Measurements from ENCODE around the gene FAM13A. TPM values are rescaled to one million over a fixed set of nuclear protein-coding genes. Genes with fewer than 3 reads are reported as not detected.
"Not testable (repeated sequence)": the region's sequence is repeated elsewhere in the genome, so short reads cannot be mapped to it uniquely, and the experiment has no call there.

FAM13A gene
- total RNA-seq, 1 donor from 2014 or later: 33.4 TPM

GRCh38 chr4:88928852-88929251 is 128.1 kb downstream of the FAM13A start:
- no peak for ATAC-seq
- no peak overlapping the region for H3K4me3 ChIP-seq
- intact Hi-C loops (cut with DNase I): no loop called here
- no peaks in the 10 kb centered on the region for H3K4me1 ChIP-seq
- no peak for TF ChIP-seq CTCF (IDR thresholded peaks at IDR 0.05)
- no peaks in the 10 kb centered on the region for H3K9me3 ChIP-seq
- no peaks in the 10 kb centered on the region for H3K27me3 ChIP-seq
- H3K36me3 ChIP-seq: no peaks in the 10 kb centered on the region
- no peak for DNase-seq
- no peak overlapping the region for H3K27ac ChIP-seq

DNA sequence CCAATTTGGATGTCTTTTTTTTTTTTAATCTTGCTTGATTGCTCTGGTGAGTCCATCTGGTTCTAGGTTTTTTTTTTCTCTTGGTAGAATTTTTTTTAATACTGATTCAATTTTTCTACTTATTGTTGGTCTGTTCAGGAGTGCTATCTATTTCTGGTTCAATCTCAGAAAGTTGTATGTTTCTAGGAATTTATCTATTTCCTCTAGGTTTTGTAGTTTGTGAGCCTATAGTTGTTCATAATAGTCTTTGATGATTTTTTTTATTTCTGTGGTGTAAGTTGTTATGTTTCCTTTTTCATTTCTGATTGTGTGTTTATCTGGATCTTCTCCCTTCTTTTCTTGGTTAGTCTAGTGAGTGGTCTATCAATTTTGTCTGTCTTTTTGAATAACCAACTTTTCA is 129.6 kb downstream of the FAM13A start:
- Histone ChIP-seq H3K36me3 (no peaks in the 10 kb centered on the region), H3K27me3 (no peaks in the 10 kb centered on the region), H3K4me3 (no peak overlapping the region), H3K4me1 (no peaks in the 10 kb centered on the region), H3K9me3 (no peaks in the 10 kb centered on the region), H3K27ac (no peak overlapping the region)
- DNase-seq: no peak
- TF ChIP-seq CTCF (IDR thresholded peaks at IDR 0.05): no peak
- intact Hi-C loops (cut with DNase I): no loop called here
- ATAC-seq: no peak

GRCh38 chr4:88919056-88919455 is 137.9 kb downstream of the FAM13A start:
- ATAC-seq (no peak), DNase-seq (no peak)
- intact Hi-C loops (cut with DNase I): no loop called here
- Histone ChIP-seq H3K4me3 (no peak overlapping the region), H3K27ac (no peak overlapping the region), H3K9me3 (no peaks in the 10 kb centered on the region), H3K4me1 (no peaks in the 10 kb centered on the region), H3K27me3 (no peaks in the 10 kb centered on the region), H3K36me3 (no peaks in the 10 kb centered on the region)
- no peak for TF ChIP-seq CTCF (IDR thresholded peaks at IDR 0.05)

DNA sequence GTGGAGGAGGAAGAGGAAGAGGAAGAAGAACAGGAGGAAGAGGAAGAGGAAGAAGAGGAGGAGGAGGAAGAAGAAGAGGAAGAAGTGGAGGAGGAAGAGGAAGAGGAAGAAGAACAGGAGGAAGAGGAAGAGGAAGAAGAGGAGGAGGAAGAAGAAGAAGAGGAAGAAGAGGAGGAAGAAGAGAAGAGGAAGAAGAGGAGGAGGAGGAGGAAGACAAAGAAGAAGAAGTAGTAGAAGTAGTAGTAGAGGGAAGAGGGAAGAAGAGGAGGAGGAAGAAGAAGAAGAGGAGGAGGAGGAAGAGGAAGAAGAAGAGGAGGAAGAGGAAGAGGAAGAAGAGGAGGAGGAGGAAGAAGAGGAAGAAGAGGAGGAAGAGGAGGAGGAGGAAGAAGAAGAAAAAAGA is 143.8 kb downstream of the FAM13A start:
- H3K27me3 ChIP-seq; DNase-seq; intact Hi-C loops (cut with DNase I); H3K4me3 ChIP-seq; ATAC-seq; H3K9me3 ChIP-seq; H3K36me3 ChIP-seq; H3K4me1 ChIP-seq; H3K27ac ChIP-seq: not testable (repeated sequence)

DNA sequence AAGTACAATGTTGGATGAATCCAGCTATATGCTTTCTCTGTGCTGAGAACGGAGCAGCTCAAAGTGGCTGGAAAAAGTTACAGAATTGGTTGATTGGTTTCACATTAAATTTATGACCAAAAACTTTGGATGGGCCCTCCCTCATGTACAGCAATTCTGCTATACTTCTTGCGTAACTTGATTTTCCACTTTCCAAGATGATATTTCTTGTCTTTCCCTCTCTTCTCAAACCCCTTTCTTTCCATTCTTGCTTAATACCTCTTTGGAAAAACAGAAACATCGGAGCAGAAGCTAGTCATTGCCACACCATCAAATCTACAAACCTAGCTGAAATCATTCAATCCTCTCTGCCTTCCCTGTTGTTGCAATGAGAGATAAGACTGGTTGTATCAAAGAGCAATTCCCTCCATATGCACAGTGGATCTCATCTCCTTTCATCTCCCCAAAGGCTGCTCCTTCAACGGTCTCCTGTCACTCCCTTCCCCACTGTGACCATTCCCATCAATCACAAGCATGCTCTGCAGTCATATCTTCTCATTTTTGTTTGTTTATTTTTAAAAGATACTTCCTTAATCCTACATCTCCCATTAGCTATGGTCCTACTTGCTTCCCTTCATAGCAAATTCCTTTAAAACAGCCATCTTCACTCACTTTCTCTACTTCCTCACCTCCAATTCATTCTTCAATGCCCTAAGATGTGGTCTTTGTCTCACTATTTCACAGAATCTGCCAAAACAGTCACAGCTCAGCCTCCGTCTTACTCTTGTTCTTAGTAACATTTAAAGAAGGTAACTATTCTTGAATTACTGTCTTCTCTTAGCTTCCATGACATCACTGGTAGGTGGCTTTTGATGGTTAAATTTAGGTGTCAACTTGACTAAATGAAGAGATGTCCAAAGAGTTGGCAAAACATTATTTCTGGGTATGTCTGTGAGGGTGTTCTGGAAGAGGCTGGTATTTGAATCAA is 145.5 kb downstream of the FAM13A start:
- no peaks in the 10 kb centered on the region for H3K9me3 ChIP-seq
- H3K27ac ChIP-seq: no peak overlapping the region
- H3K4me3 ChIP-seq: no peak overlapping the region
- no peak for TF ChIP-seq CTCF (IDR thresholded peaks at IDR 0.05)
- intact Hi-C loops (cut with DNase I): no loop called here
- H3K36me3 ChIP-seq: no peaks in the 10 kb centered on the region
- DNase-seq (no peak), ATAC-seq (no peak)
- H3K27me3 ChIP-seq: no peaks in the 10 kb centered on the region
- H3K4me1 ChIP-seq: no peaks in the 10 kb centered on the region

DNA sequence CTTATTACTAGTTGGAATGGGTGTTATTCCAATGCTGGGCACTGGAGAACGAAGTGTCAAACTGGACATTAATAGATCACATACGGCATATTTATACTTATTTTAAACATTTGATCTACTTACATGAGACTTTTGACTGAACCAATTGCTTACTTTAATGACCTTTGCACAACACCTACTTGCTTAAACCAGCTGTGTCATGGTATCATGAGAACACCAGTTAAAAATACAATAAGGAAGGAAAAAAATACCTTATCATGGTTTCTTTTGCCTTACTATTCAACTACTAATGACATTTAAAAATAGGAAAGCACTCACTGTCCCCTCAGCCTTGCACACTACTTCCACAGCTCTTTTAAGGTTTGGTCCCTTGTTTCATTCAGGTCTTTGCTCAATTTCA is 146.9 kb downstream of the FAM13A start:
- no peaks in the 10 kb centered on the region for H3K27me3 ChIP-seq
- no peaks in the 10 kb centered on the region for H3K4me1 ChIP-seq
- intact Hi-C loops (cut with DNase I): no loop called here
- no peak for TF ChIP-seq CTCF (IDR thresholded peaks at IDR 0.05)
- no peak overlapping the region for H3K4me3 ChIP-seq
- no peak for ATAC-seq
- no peaks in the 10 kb centered on the region for H3K36me3 ChIP-seq
- H3K27ac ChIP-seq: no peak overlapping the region
- no peak for DNase-seq
- no peaks in the 10 kb centered on the region for H3K9me3 ChIP-seq

Measured in upper lobe of right lung (tissue), 1 donor.